Large intestine (tissue), 3 donors: ENCODE measurements around the gene ROR2. TPM values are rescaled to one million over a fixed set of nuclear protein-coding genes. Genes with fewer than 3 reads are reported as not detected.

Experiments
- DNase-seq, 2 donors: peaks; one replicate each; pipeline versions ENCODE4 v3.0.0 to v3.0.0-alpha.2; 2013
- H3K27ac ChIP-seq: one replicate; pipeline ENCODE4 v1.5.1; 2013; ENCODE audit warnings: low read length
- H3K27me3 ChIP-seq: 2 replicates; pipeline ENCODE4 v1.6.1; 2013; ENCODE audit warnings: low read length; ENCODE audit not compliant: control insufficient read depth, insufficient read depth
- H3K36me3 ChIP-seq: 2 replicates; pipeline ENCODE4 v1.6.1; 2013; ENCODE audit warnings: low read length; ENCODE audit not compliant: control insufficient read depth, insufficient read depth
- H3K4me1 ChIP-seq: one replicate; pipeline ENCODE4 v1.6.1; 2013; ENCODE audit warnings: low read length; ENCODE audit not compliant: control insufficient read depth, insufficient read depth
- H3K4me3 ChIP-seq: one replicate; pipeline ENCODE4 v1.5.1; 2013; ENCODE audit warnings: low read length
- H3K9me3 ChIP-seq: one replicate; pipeline ENCODE4 v1.6.1; 2013; ENCODE audit warnings: mild to moderate bottlenecking, low read depth, low read length, moderate library complexity; ENCODE audit not compliant: control insufficient read depth
- WGBS: methylation state at CpG from one replicate; pipeline ENCODE4 v1.1.5; 2013; ENCODE audit warnings: low lambda C conversion rate; ENCODE audit not compliant: insufficient coverage; 5-methylcytosine and 5-hydroxymethylcytosine counted together
- polyA plus RNA-seq: library from polyadenylated mRNA; unstranded; fragments of 120-200 nt; gene quantifications from one replicate; pipeline ENCODE4 v1.2.1, GENCODE V29; 2013

The ROR2 gene
- polyA plus RNA-seq, 1 donor, result 17.5 TPM

DNA sequence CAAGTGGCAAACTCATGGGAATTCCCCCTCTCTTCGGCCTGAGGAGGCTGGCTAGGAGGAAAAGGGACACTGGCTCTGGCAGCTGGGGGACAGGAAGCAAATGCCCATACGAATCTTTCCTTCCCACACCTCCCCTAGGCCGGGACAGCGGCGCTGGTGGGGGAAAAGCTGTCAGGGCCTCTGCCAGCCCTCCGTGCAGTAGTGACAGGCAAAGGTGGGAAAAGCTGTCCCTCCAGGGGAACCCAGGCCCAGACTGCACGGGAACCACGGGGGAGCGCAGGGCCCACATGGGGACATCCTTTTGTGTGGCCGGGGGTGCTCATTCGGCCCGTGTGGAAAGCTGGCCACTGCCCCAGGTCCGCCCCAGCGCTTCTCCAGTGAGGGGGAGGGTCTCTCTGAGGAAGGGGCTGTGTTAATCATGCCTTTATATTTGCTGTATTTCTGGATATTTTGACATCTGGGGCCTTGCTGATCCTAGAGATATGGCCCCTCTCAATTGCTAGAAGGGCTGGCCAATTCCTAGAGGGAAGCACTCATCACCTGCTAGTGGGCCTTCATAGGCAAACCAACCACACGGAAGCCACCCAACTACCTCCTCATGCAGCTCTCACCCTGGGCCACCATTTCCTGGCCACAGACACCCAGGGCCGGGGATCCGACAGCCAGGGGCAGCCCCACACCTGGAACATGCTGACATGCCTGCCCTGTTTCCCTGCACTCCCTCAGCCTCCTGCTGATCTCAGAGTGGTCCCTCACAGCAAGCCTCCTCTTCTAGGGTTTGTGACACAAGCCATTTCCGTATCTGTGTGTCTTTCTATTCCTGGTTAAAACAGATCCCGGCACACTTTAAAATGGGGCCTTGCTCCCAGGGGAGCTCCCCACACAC lies 138.8 kb downstream of the ROR2 start:
- Histone ChIP-seq H3K4me3 (no peak overlapping the region), H3K4me1 (no peaks in the 10 kb centered on the region), H3K27me3 (no peaks in the 10 kb centered on the region), H3K27ac (no peak overlapping the region), H3K36me3 (no peaks in the 10 kb centered on the region), H3K9me3 (no peaks in the 10 kb centered on the region)
- WGBS, result no CpG with 5 or more reads among the region's 19 CpGs
- no peak for DNase-seq

GRCh38 chr9:91810286-91810905 lies 139.6 kb downstream of the ROR2 start:
- WGBS, result no CpG with 5 or more reads among the region's 26 CpGs
- Histone ChIP-seq H3K36me3 (no peaks in the 10 kb centered on the region), H3K27ac (no peak overlapping the region)

DNA sequence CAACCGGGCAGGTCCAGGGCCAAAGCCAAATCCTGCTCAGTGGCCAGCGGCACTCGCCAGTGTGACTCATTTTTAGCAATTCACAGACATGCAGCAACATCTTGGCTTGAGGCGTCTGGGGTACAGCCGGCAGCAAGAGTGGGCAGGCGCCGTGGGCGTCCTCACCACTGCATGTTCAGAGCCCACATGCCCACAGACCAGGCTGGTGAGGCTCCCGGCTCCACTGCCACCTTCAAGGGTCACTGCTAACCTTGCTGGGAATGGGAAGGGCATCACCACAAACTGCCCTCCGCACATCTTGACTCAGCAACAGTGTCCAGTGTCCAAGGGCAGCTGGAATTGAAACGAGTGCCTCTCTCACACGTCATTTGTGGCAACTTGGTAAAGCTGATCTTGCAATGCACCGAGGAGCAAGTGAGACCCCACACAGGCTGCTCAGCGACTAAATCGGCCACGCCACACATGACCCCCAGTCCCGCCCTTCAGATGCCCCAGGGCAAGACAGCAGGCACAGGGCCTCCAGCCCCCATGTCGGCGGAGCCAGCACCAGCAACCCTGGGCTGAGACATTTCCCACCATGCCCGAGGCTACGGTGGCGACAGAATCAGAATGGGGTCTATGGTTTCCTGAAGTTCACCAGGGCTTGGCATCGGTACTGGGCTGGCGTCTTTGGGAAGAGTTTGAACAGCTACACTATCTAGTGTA lies 140.3 kb downstream of the ROR2 start:
- no peak for DNase-seq

More at GRCh38 chr9:91810286-91810905, 139.6 kb downstream of the ROR2 start:
- H3K9me3 ChIP-seq, result no peaks in the 10 kb centered on the region
- no peak overlapping the region for H3K4me3 ChIP-seq
- no peak for DNase-seq
- H3K27me3 ChIP-seq, result no peaks in the 10 kb centered on the region
- H3K4me1 ChIP-seq, result no peaks in the 10 kb centered on the region

GRCh38 chr9:91807643-91808246 lies 142.3 kb downstream of the ROR2 start:
- WGBS, result 100% methylated on average over 1 of the region's 8 CpGs
- H3K4me3 ChIP-seq, result no peak overlapping the region
- no peaks in the 10 kb centered on the region for H3K36me3 ChIP-seq
- H3K9me3 ChIP-seq, result no peaks in the 10 kb centered on the region
- H3K27me3 ChIP-seq, result no peaks in the 10 kb centered on the region
- H3K4me1 ChIP-seq, result no peaks in the 10 kb centered on the region
- peak overlapping the region; percentile 7 for H3K27ac ChIP-seq
- DNase-seq, result no peak

More for the DNA sequence above, 140.3 kb downstream of the ROR2 start:
- Histone ChIP-seq H3K4me3 (no peak overlapping the region), H3K4me1 (no peaks in the 10 kb centered on the region), H3K36me3 (no peaks in the 10 kb centered on the region), H3K9me3 (no peaks in the 10 kb centered on the region), H3K27me3 (no peaks in the 10 kb centered on the region), H3K27ac (no peak overlapping the region)
- no CpG with 5 or more reads among the region's 24 CpGs for WGBS

DNA sequence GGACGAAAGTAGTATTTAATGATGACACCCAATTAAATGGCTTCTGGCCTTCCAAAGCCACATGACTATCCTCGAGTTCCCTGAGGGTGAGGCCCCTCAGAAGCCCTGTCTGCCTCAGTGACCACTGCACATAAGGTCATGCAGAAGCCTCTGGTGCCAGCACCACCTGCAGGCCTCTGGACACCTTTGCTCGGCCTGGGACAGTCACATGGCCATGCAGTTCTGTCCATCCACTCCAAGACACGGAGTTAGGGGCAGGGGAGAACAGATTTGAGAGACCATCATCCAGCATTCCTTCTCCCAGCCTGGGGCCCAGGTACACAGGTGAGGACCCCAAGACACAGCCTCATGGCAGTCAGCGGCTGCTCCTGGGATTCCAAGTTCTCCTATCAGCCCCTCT lies 145.0 kb downstream of the ROR2 start:
- no peak overlapping the region for H3K27ac ChIP-seq
- no CpG with 5 or more reads among the region's 5 CpGs for WGBS
- DNase-seq, result no peak

DNA sequence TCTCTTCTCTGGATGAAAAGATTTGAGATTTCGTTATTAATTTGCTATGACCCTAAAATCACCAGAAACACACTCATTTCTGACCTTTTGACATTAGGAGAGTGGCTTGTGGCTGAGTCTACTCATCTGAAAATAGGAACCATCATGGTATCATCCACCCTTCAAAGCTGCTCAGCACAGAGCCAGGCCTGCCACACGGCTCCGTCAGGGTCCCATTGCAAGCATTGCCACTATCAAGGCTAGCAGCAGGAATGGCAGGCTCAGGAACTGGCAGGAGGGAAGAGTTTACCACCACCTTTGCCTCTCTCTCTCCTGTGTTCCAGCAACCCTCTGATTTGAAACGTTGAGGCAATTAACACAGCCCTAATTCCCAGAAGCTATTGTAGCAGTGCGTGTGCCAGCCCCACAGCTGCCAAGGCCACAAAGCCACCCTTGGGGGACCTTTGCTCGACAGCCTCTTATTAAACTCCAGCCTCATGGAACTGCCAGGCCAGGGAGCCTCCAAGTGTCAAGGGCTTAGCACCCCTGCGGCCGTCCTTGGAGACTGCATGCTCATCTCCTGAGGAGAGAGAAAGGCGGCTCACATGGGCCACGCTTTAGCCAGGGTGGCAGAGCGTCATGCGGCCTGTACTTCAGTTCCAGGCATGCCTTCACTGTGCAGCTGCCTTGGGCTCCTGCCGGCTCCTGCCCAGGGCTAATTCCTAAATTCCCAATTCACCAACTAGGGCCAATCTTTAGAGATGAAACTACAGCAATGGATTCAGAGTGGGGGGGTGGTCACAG lies 145.9 kb downstream of the ROR2 start:
- no peak for DNase-seq
- no peak overlapping the region for H3K27ac ChIP-seq
- 100% methylated on average over 1 of the region's 13 CpGs for WGBS
- no peaks in the 10 kb centered on the region for H3K27me3 ChIP-seq
- H3K36me3 ChIP-seq, result no peaks in the 10 kb centered on the region
- no peaks in the 10 kb centered on the region for H3K9me3 ChIP-seq
- peaks cover 3% of the 10 kb centered on the region for H3K4me1 ChIP-seq
- no peak overlapping the region for H3K4me3 ChIP-seq

More for the DNA sequence above, 145.0 kb downstream of the ROR2 start:
- Histone ChIP-seq H3K4me1 (no peaks in the 10 kb centered on the region), H3K4me3 (no peak overlapping the region), H3K27me3 (no peaks in the 10 kb centered on the region), H3K36me3 (no peaks in the 10 kb centered on the region), H3K9me3 (no peaks in the 10 kb centered on the region)

GRCh38 chr9:91803151-91803940 lies 146.7 kb downstream of the ROR2 start:
- WGBS, result 71% methylated on average over 2 of the region's 8 CpGs

GRCh38 chr9:91802391-91802790 lies 147.6 kb downstream of the ROR2 start:
- H3K27ac ChIP-seq, result no peak overlapping the region
- DNase-seq, result no peak

More at GRCh38 chr9:91803151-91803940, 146.7 kb downstream of the ROR2 start:
- no peak overlapping the region for H3K4me3 ChIP-seq
- no peaks in the 10 kb centered on the region for H3K9me3 ChIP-seq
- no peaks in the 10 kb centered on the region for H3K36me3 ChIP-seq
- no peaks in the 10 kb centered on the region for H3K27me3 ChIP-seq
- H3K4me1 ChIP-seq, result peaks cover 10% of the 10 kb centered on the region
- DNase-seq, result no peak
- no peak overlapping the region for H3K27ac ChIP-seq

GRCh38 chr9:91800473-91801030 lies 149.5 kb downstream of the ROR2 start:
- Histone ChIP-seq H3K9me3 (no peaks in the 10 kb centered on the region), H3K4me3 (no peak overlapping the region), H3K27me3 (no peaks in the 10 kb centered on the region), H3K4me1 (peaks cover 10% of the 10 kb centered on the region), H3K27ac (no peak overlapping the region), H3K36me3 (no peaks in the 10 kb centered on the region)
- DNase-seq, result no peak
- no CpG with 5 or more reads among the region's 12 CpGs for WGBS

More at GRCh38 chr9:91802391-91802790, 147.6 kb downstream of the ROR2 start:
- H3K27me3 ChIP-seq, result no peaks in the 10 kb centered on the region
- H3K36me3 ChIP-seq, result no peaks in the 10 kb centered on the region
- no peak overlapping the region for H3K4me3 ChIP-seq
- no peaks in the 10 kb centered on the region for H3K9me3 ChIP-seq
- H3K4me1 ChIP-seq, result peaks cover 10% of the 10 kb centered on the region
- WGBS, result no CpG with 5 or more reads among the region's 5 CpGs
